ENCODE data around the gene ZBTB17. TPM values are rescaled to one million over a fixed set of nuclear protein-coding genes. Genes with fewer than 3 reads are reported as not detected.

Gene ZBTB17
- total RNA-seq, 1 experiment from 2014 or later = 17.4 TPM

GRCh38 chr1:15935056-15935950, 40.6 kb downstream of the ZBTB17 start:
- intact Hi-C loops (cut with micrococcal nuclease; ENCODE audit: unreplicated experiment) = no loop called here
- no peaks in the 10 kb centered on the region for H3K36me3 ChIP-seq (ENCODE audit: low read depth)
- H4K20me1 ChIP-seq (ENCODE audit: insufficient read depth) = no peaks in the 10 kb centered on the region
- no peak overlapping the region for H3K4me2 ChIP-seq
- peaks cover 5% of the 10 kb centered on the region for H3F3A ChIP-seq (ENCODE audit: insufficient read depth, low read depth)
- POLR2A ChIA-PET (ENCODE audit: unreplicated experiment) = no interaction called here
- H3K27me3 ChIP-seq (ENCODE audit: insufficient read depth, low read depth) = no peaks in the 10 kb centered on the region
- no TSS peak for BruUV-seq (replicated peaks)
- no peak overlapping the region for H3K27ac ChIP-seq
- DNase-seq = no peak
- H3K9me3 ChIP-seq (ENCODE audit: insufficient read depth, low read depth) = no peaks in the 10 kb centered on the region
- no peak for TF ChIP-seq EZH2 (IDR thresholded peaks at IDR 0.05; ENCODE audit: low read depth)
- TF ChIP-seq CTCF (conservative IDR thresholded peaks at IDR 0.05) = no peak
- no peak overlapping the region for H3K4me3 ChIP-seq
- no peaks in the 10 kb centered on the region for H3K4me1 ChIP-seq (replicated peaks; ENCODE audit: insufficient read depth)
- H3K9me2 ChIP-seq (ENCODE audit: insufficient read depth) = no peaks in the 10 kb centered on the region
- H2AFZ ChIP-seq = no peak overlapping the region
- CTCF ChIA-PET = no interaction called here
- no peaks in the 10 kb centered on the region for H3K79me2 ChIP-seq (ENCODE audit: low read depth)

GRCh38 chr1:15934211-15935055, 41.5 kb downstream of the ZBTB17 start:
- TF ChIP-seq CTCF (conservative IDR thresholded peaks at IDR 0.05) = no peak
- no peak for TF ChIP-seq EZH2 (IDR thresholded peaks at IDR 0.05; ENCODE audit: low read depth)
- no TSS peak for BruUV-seq (replicated peaks)

DNA sequence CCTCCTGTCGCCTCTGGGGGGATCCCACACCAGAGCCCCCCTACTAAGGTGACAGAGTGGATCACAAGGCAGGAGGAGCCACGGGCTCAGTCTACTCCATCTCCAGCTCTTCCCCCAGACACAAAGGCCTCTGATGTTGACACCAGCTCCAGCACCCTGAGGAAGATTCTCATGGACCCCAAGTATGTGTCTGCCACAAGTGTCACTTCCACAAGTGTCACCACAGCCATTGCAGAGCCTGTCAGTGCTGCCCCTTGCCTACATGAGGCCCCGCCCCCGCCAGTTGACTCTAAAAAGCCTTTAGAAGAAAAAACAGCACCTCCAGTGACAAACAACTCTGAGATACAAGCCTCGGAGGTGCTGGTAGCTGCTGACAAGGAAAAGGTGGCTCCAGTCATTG, 42.2 kb downstream of the ZBTB17 start:
- Histone ChIP-seq H3K4me1 (replicated peaks; ENCODE audit: insufficient read depth) (no peaks in the 10 kb centered on the region), H3K27ac (no peak overlapping the region), H2AFZ (no peak overlapping the region), H3K4me2 (no peak overlapping the region), H3K79me2 (ENCODE audit: low read depth) (no peaks in the 10 kb centered on the region), H3K36me3 (ENCODE audit: low read depth) (0 out of 2 replicates have a peak, but pooled peaks cover under 1% of the 10 kb centered on the region), H3K27me3 (ENCODE audit: insufficient read depth, low read depth) (no peaks in the 10 kb centered on the region), H3K4me3 (no peak overlapping the region), H3K9me3 (ENCODE audit: insufficient read depth, low read depth) (no peaks in the 10 kb centered on the region), H3F3A (ENCODE audit: insufficient read depth, low read depth) (no peaks in the 10 kb centered on the region; the same call in none of the 2 replicates), H3K9me2 (ENCODE audit: insufficient read depth) (no peaks in the 10 kb centered on the region), H4K20me1 (ENCODE audit: insufficient read depth) (no peaks in the 10 kb centered on the region)
- BruUV-seq (replicated peaks) = no TSS peak
- ChIA-PET POLR2A (ENCODE audit: unreplicated experiment) (no interaction called here), CTCF (interaction anchor here (0.6 kb wide), 1 partner anchor 113 kb away, joined by 4 read pairs; no protein-coding TSS in a partner anchor)
- no peak for TF ChIP-seq CTCF (conservative IDR thresholded peaks at IDR 0.05)
- no peak for TF ChIP-seq EZH2 (IDR thresholded peaks at IDR 0.05; ENCODE audit: low read depth)
- DNase-seq = no peak
- intact Hi-C loops (cut with micrococcal nuclease; ENCODE audit: unreplicated experiment) = no loop called here

More at GRCh38 chr1:15934211-15935055, 41.5 kb downstream of the ZBTB17 start:
- peaks cover 2% of the 10 kb centered on the region for H3F3A ChIP-seq (ENCODE audit: insufficient read depth, low read depth)
- H3K4me3 ChIP-seq = no peak overlapping the region
- no peak for DNase-seq
- no peak overlapping the region for H3K27ac ChIP-seq
- CTCF ChIA-PET = interaction anchor here (0.6 kb wide), 1 partner anchor 113 kb away, joined by 4 read pairs; no protein-coding TSS in a partner anchor
- no peaks in the 10 kb centered on the region for H4K20me1 ChIP-seq (ENCODE audit: insufficient read depth)
- H3K4me1 ChIP-seq (replicated peaks; ENCODE audit: insufficient read depth) = no peaks in the 10 kb centered on the region
- POLR2A ChIA-PET (ENCODE audit: unreplicated experiment) = no interaction called here
- H3K27me3 ChIP-seq (ENCODE audit: insufficient read depth, low read depth) = no peaks in the 10 kb centered on the region
- no peaks in the 10 kb centered on the region for H3K36me3 ChIP-seq (ENCODE audit: low read depth)
- no peaks in the 10 kb centered on the region for H3K9me3 ChIP-seq (ENCODE audit: insufficient read depth, low read depth)
- no peaks in the 10 kb centered on the region for H3K79me2 ChIP-seq (ENCODE audit: low read depth)
- intact Hi-C loops (cut with micrococcal nuclease; ENCODE audit: unreplicated experiment) = no loop called here
- H3K9me2 ChIP-seq (ENCODE audit: insufficient read depth) = no peaks in the 10 kb centered on the region
- no peak overlapping the region for H2AFZ ChIP-seq
- H3K4me2 ChIP-seq = no peak overlapping the region
